Smooth muscle cell of the brain vasculature (primary cell): ENCODE results near the gene FAAH2.
"Not testable (repeated sequence)": the region's sequence is repeated elsewhere in the genome, so short reads cannot be mapped to it uniquely, and the experiment has no call there.

Experiments used
- DNase-seq: peaks from one replicate; pipeline ENCODE4 v3.0.0-alpha.2; 2012; ENCODE audit warnings: low read depth, low spot score

FAAH2 gene

DNA sequence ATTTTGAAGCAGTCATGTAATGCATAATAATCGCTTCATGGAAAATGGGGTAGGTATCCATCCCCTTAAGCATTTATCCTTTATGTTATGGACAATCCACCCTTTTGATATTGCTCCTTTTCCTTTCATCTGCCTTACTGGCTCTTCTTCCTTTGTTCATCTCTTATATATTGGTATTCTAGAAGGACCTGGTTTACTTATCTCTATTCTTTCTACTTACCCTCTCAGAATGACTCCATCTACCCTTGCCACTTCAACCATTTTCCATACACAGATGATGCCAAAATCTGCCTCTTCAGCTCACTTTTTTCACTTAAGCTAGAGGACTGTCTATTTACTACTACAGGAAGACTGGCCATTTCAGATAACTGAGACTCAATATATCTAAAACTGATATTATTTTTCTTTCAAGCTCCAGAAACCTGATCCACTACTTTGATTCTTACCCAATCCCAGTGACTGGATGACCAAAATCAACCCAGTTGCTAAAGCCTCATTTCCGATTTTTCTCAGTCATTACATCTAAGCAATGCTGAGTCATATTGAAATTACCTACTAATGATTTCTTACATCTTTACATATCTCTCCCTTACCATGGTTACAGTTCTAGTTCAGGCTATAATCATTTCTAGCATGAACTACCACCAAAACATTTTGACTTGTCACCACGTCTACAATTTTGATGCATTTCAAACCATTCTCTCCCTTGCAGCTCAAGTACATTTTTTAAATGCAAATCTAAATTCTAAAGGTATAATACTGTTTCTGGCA, 93.7 kb downstream of the FAAH2 start:
- DNase-seq, result no peak

DNA sequence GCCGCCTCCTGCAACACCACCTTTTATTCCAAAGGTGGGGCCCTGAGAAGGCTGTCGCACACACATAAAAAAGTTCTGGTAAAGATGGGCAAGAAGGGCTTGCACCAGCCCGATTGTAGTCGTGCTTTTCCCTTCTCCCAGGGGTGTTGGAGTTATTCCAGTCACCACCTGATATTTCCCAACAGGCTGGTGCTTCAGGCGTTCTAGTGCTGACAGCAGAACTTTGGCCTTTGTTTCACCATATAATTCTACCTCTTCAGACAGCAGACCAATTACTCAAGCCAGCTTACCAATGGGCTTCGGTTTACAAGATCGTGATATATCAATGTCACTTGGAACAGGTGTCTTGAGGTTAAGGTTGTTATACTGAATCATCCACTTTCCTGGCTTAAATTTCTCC, 107.7 kb downstream of the FAAH2 start:
- DNase-seq, result not testable (repeated sequence)

DNA sequence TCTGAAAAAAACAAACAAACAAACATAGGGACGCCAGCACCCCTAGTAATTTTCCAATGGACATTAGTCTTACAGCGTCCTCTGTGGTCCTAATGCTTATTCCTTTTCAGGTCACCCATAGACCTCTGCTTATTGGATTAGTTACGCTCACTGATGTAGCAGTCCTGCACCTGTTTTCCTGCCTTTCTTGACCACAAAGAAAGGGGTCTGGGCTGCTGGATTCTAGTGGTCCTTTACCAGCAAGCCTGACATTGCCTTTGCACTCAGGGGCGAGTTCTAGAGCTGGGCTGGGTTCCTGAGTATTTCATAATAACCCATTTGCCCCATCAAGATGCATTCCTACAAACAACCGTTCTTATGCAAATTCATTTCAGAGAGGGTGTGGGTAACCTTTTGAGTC, 116.7 kb downstream of the FAAH2 start:
- not testable (repeated sequence) for DNase-seq

DNA sequence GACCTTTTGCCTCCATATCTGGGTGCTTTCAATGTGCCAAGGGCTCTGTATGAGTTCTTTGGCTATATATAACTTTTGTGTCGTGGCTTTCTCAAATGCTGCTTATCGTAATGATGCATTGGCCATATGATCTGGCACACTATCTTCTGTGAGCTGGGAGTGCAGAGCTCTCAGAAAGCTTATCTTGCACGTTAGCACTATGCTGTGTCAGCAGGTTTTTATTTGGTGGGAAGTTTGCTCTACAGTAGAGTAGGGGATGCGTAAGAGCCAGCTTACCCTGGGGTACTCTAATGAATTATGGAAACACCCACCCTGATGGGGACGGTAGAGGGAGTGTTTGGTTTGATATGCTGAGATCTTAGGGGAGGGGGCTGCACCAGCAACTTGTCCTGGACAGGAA, 119.6 kb downstream of the FAAH2 start:
- DNase-seq, result no peak

DNA sequence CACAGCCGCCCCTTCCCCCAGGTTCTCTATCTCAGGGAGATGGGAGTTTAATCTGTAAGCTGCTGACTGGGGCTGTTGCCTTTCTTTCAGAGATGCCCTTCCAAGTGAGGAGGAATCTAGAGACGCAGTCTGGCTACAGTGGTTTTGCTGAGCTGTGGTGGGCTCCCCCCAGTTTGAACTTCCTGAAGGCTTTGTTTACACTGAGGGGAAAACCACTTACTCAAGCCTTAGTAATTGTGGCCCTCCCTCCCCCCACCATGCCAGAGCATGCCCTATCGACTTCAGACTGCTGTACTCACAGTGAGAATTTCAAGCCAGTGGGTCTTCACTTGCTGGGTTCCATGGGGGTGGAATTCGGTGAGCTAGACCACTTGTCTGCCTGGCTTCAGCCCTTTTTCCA, 131.3 kb downstream of the FAAH2 start:
- no peak for DNase-seq

DNA sequence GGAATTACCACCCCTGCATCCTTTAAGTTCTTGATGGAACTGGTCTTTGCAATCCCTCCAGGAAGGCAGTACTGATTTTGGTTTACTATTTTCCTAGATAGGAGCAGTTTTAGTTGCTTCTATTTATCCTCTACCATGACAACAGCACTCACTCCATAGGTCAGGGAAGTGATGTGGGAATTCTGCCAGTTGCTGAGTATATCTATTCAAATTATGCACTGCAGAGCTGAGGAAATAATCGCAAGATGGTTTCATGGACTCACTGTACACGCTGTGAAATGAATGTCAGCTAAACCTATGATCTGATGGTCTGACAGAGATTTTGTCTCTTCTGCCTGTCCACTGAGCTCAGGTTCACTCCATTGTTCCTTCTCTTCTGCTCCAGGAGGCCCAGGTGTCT, 135.8 kb downstream of the FAAH2 start:
- DNase-seq, result no peak

DNA sequence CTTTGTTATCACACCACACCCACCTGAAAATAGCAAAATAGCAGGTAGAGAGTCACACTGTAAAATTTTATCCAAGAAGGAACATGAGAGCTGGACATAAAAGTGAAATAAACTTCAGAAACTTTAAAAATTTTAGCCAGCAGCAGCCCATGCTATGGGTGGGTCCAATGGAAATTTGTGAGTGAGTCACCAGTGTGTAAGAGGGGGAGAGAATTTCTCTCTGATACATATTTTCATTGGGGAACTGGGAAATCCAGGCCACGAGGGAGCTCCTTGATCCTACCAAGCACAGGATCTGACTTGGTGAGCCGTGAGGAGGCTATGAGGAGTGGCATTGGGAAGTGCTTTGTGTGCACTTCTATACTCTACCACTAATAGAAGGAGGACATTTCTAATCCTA, 136.3 kb downstream of the FAAH2 start:
- DNase-seq, result no peak

DNA sequence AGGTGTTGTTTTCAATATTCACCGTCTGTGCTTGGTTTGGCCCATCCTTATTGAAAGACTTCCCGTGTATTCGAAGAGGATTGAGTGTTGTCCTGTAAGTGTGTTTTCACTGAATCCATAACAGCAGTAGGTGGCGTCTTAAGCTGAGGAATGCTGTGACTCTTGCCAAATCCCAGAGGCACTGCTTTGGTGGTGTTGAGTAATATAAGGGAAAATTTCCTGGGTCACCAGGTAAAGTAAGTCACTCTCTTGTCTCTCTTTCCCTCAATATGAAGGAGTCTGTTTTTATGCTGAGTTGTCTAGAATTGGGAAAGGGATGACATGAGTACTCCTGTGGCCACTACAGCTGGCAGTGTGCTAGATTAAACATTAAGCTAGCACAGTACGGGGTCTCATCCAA, 158.6 kb downstream of the FAAH2 start:
- no peak for DNase-seq

DNA sequence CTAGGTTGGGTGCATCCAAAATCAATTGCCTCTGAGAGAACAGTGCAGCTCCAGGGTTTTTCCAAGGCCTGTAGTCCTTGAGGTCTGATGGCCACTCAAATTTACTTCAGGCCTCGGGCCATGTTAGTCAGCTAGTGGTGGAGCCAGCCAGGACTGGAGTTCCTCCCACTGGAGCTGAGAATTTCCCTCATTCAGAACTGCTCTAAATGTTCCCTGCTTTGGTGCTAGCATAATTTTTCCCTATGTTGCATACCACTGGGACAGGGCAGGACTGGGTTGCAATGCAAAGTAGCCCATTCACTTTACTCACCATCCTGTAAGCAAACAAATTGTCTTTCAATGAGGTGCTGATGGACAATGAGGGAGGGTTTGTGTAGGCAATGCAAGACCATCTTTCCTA, 159.3 kb downstream of the FAAH2 start:
- DNase-seq, result no peak

DNA sequence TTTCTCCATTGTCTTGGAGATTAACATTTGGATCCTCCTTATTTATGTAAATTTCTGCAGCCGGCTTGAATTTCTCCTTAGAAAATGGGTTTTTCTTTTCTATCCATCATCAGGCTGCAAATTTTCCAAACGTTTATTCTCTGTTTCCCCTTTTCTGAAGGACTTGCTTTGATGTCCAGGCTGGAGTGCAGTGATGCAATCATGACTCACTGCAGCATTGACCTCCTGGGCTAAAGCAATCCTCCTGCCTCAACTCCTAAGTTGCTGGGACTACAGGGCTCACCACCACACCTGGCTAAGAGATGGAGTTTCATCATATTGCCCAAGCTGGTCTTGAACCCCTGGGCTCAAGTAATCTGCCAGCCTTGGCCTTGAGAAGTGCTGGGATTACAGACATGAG, 161.3 kb downstream of the FAAH2 start:
- DNase-seq, result no peak

DNA sequence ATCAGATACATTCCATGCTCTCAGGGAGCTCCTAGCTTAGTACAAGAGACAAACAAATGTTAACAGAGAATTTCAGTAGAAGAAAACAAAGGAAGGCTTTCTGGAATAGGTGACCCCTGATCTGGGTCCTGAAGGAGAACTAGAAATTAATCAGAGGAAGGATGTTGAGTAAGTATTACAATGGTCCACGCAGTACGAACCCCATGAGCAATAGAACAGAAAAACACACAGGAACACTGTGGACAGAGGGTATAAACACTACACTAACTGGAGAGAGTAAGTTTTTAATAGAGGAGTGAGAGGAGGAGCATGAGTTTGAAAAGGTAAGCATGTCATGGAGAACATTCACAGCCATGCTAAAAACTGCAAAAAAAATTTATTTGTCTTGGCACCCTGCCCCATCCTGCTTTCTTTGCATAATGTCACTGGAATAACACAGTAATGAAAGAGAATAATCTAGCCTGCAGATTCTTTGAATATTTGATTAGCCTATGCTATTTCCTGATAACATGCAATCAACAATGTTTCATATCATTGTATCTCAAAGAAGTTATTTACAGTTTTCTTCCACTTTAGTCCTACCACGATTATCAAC, 165.0 kb downstream of the FAAH2 start:
- DNase-seq, result no peak

DNA sequence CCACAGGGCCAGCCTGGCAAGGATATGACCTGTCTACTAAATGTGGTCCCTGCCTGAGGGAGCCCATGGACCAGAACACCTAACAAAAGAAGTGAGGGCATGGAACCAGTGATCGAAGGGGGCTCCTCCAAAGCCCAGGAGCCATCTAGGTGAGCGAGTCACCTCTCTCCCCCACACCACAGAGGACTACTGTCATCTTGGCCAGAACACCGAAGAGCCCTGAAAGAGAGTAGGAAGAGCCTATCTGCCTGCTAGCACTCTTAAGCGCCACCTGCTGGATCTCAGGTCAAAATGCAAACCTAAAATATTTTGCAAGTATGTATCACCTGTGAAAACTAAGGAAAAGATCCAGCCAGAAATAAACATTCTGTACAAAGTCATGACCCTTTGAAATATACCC, 167.4 kb downstream of the FAAH2 start:
- no peak for DNase-seq

DNA sequence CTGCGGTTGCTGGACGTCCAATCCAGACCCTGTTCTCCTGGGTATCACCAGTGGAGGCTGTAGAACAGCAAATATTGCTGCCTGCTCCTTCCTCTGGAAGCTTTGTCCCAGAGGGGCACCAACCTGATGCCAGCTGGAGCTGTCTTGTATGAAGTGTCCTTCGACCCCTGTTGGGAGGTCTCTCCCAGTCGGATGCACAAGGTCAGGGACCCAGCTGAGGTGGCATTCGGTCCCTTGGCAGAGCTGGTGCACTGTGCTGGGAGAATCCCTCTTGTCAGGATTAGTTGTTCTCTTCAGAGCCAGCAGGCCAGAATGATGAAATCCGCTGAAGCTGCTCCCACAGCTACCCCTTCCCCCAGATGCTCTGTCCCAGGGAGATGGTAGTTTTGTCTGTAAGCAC, 195.0 kb downstream of the FAAH2 start:
- no peak for DNase-seq

DNA sequence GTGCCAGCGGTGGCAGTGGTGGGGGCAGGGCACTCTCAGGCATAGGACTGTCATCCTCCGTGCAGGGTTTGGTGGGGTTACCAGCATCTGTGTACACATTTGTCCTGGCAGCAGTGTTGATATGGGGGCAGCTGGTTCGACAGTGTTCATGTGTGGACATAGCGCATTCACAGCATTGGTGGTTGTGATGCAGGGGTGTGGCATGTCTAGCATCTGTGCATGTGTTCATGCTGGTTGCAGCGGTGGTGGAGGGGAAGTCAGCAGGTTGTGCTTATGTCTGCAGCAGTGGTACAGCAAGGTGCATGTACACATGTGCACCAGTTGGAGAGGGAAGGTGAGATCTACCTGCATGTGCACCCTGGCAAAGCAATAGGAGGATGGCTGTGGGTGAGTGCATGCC, 230.0 kb downstream of the FAAH2 start:
- no peak for DNase-seq

DNA sequence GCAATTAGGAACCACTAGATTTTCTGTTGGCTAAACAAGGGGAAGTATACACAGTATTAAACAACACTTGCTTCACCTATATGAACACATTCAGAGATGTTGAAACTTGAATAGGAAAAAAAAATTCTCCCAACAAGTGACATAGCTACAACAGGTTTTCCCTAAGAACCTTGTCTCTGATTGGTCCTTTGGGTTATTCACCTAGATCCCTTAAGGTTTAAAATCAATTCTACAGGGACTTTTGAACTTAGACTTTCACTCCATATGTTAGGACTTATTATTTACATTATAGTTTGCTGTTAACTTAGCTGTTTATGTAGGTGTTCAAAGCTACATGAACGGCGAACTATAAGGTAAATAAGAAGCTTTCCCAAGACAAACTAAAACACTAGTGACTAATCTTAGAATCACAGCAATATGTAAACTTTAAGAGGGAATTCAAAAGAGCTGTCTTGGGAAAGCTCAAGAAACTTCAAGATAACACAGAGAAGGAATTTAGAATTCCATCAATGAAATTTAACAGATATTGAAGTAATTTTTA, 233.1 kb downstream of the FAAH2 start:
- no peak for DNase-seq

DNA sequence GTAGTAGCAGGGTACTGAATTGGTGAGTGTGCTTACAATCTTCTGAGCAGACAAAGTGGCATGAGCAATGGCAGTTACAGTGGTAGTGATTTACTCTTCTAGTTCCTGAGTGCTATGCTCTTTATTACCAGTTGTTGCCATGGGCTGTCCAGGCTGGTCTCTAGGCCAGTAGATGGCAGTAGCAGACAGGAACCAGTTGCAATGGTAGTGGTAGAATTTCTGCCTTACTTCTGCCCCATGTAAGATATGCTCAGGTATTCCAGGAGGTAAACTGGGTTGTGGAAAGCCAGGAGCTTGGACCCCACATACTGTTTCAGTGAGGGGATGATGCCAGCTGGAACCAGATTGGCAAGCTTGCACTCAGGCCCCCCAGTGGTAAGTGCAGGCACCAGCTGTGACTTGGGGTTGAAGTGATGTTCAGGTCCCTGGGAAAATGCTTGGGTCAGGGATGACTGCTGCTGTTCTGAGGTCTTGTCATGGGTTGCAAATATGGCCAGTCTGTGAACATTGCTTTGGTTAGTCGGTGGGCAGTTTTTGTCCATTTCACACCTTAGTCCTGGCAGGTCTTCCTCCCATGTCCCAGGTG, 242.3 kb downstream of the FAAH2 start:
- no peak for DNase-seq
